Upper lobe of right lung (tissue), 1 donor: ENCODE measurements around the gene LRRC56. TPM values are rescaled to one million over a fixed set of nuclear protein-coding genes. Genes with fewer than 3 reads are reported as not detected.
"Not testable (repeated sequence)": the region's sequence is repeated elsewhere in the genome, so short reads cannot be mapped to it uniquely, and the experiment has no call there.

ENCODE experiments used
- ATAC-seq: fragments of 200-7000 bp; cut with Tn5 transposase; one replicate; pipeline ENCODE4 v1.9.1; 2020; ENCODE audit warnings: mild to moderate bottlenecking, moderate library complexity
- DNase-seq: peaks from one replicate; pipeline ENCODE4 v3.0.0-alpha.2; 2020
- H3K27ac ChIP-seq: fragments of 200-600 bp; one replicate; pipeline ENCODE4 v1.8.0; 2022
- H3K27me3 ChIP-seq: fragments of 200-600 bp; one replicate; pipeline ENCODE4 v1.8.0; 2022; ENCODE audit warnings: mild to moderate bottlenecking
- H3K36me3 ChIP-seq: fragments of 200-600 bp; one replicate; pipeline ENCODE4 v1.8.0; 2022
- H3K4me1 ChIP-seq: fragments of 200-600 bp; one replicate; pipeline ENCODE4 v1.8.0; 2022
- H3K4me3 ChIP-seq: fragments of 200-600 bp; one replicate; pipeline ENCODE4 v1.8.0; 2022; ENCODE audit warnings: mild to moderate bottlenecking
- H3K9me3 ChIP-seq: fragments of 200-600 bp; one replicate; pipeline ENCODE4 v1.8.0; 2022
- CTCF ChIP-seq: fragments of 200-600 bp; IDR thresholded peaks from one replicate; pipeline ENCODE4 v1.8.0; 2022; ENCODE audit warnings: antibody characterized with exemption
- intact Hi-C: fragments of 100-400 bp; cut with DNase I; formaldehyde crosslinking; loops from one replicate; pipeline ENCODE4 v1.11.0; 2022
- total RNA-seq: library from RNA; stranded (reverse); fragmentation: NEBNext Ultra II Directional; extraction: Animal tissue kit (Norgen Biotek cat#: 25700); gene quantifications from one replicate; pipeline ENCODE4 v1.2.1, GENCODE V29; 2021
- donor health status: DM: no; HTN: yes; CAD: no; lungs with severe emphysema.

Gene LRRC56
- total RNA-seq, 1 donor from 2014 or later = 3.2 TPM

GRCh38 chr11:568306-569157, 31.2 kb downstream of the LRRC56 start:
- ATAC-seq = peak; percentile 92
- intact Hi-C loops = no loop called here

GRCh38 chr11:569158-569885, 32.0 kb downstream of the LRRC56 start:
- peak overlapping the region; percentile 56 for H3K4me3 ChIP-seq
- DNase-seq = no peak

More at GRCh38 chr11:568306-569157, 31.2 kb downstream of the LRRC56 start:
- TF ChIP-seq CTCF = no peak
- Histone ChIP-seq H3K4me3 (peak overlapping the region; percentile 56), H3K9me3 (no peaks in the 10 kb centered on the region), H3K27me3 (no peaks in the 10 kb centered on the region), H3K27ac (peak overlapping the region; percentile 77), H3K36me3 (no peaks in the 10 kb centered on the region), H3K4me1 (peaks cover 13% of the 10 kb centered on the region)
- DNase-seq = peak; percentile 96

GRCh38 chr11:571802-572185, 34.5 kb downstream of the LRRC56 start:
- DNase-seq (no peak), ATAC-seq (no peak)
- H3K27ac ChIP-seq = no peak overlapping the region
- TF ChIP-seq CTCF = no peak
- no peaks in the 10 kb centered on the region for H3K27me3 ChIP-seq
- H3K4me1 ChIP-seq = peaks cover 21% of the 10 kb centered on the region
- no peaks in the 10 kb centered on the region for H3K36me3 ChIP-seq
- intact Hi-C loops = no loop called here
- no peaks in the 10 kb centered on the region for H3K9me3 ChIP-seq
- H3K4me3 ChIP-seq = no peak overlapping the region

More at GRCh38 chr11:569158-569885, 32.0 kb downstream of the LRRC56 start:
- no peaks in the 10 kb centered on the region for H3K36me3 ChIP-seq
- no peaks in the 10 kb centered on the region for H3K27me3 ChIP-seq
- H3K27ac ChIP-seq = peak overlapping the region; percentile 77
- peaks cover 13% of the 10 kb centered on the region for H3K4me1 ChIP-seq
- ATAC-seq = no peak
- no peaks in the 10 kb centered on the region for H3K9me3 ChIP-seq
- no peak for TF ChIP-seq CTCF
- intact Hi-C loops = no loop called here

GRCh38 chr11:573146-573759, 35.9 kb downstream of the LRRC56 start:
- Histone ChIP-seq H3K36me3 (no peaks in the 10 kb centered on the region), H3K4me1 (peaks cover 33% of the 10 kb centered on the region), H3K9me3 (no peaks in the 10 kb centered on the region), H3K27me3 (no peaks in the 10 kb centered on the region), H3K4me3 (no peak overlapping the region), H3K27ac (peak overlapping the region; percentile 36)
- no peak for DNase-seq
- ATAC-seq = peak; percentile 2
- intact Hi-C loops = no loop called here
- TF ChIP-seq CTCF = no peak

- DNase-seq, ATAC-seq, H3K27me3 ChIP-seq, H3K36me3 ChIP-seq, intact Hi-C loops, H3K27ac ChIP-seq, H3K9me3 ChIP-seq: not testable (repeated sequence)
- peak overlapping the region; percentile 70 for H3K4me3 ChIP-seq
- peaks cover 37% of the 10 kb centered on the region for H3K4me1 ChIP-seq
Observed at GRCh38 chr11:574031-574570, 36.8 kb downstream of the LRRC56 start.
